IPS-20b (cell line): ENCODE results near the gene EGLN3.

ENCODE experiments used
- H3K27ac ChIP-seq: one replicate; pipeline ENCODE4 v1.5.1; 2013; ENCODE audit warnings: low read length
- H3K27me3 ChIP-seq: 2 replicates; pipeline ENCODE4 v1.6.1; 2013; ENCODE audit warnings: mild to moderate bottlenecking, low read length, inconsistent platforms; ENCODE audit not compliant: insufficient read depth
- H3K36me3 ChIP-seq: 2 replicates; pipeline ENCODE4 v1.6.1; 2013; ENCODE audit warnings: low read depth, mild to moderate bottlenecking, inconsistent platforms, low read length, moderate library complexity; ENCODE audit not compliant: insufficient read depth
- H3K4me1 ChIP-seq: 2 replicates; pipeline ENCODE4 v1.6.1; 2013; ENCODE audit warnings: mild to moderate bottlenecking, control low read depth, inconsistent platforms, low read length, moderate library complexity; ENCODE audit not compliant: insufficient read depth
- H3K4me3 ChIP-seq: 2 replicates; pipeline ENCODE4 v1.5.1; 2013; ENCODE audit warnings: mild to moderate bottlenecking, low read length, inconsistent platforms
- H3K9ac ChIP-seq: 2 replicates; pipeline ENCODE4 v1.6.1; 2013; ENCODE audit warnings: low read depth, mild to moderate bottlenecking, inconsistent platforms, low read length, moderate library complexity
- H3K9me3 ChIP-seq: 2 replicates; pipeline ENCODE4 v1.6.1; 2013; ENCODE audit warnings: mild to moderate bottlenecking, low read depth, low read length, inconsistent platforms; ENCODE audit not compliant: insufficient read depth

The EGLN3 gene

DNA sequence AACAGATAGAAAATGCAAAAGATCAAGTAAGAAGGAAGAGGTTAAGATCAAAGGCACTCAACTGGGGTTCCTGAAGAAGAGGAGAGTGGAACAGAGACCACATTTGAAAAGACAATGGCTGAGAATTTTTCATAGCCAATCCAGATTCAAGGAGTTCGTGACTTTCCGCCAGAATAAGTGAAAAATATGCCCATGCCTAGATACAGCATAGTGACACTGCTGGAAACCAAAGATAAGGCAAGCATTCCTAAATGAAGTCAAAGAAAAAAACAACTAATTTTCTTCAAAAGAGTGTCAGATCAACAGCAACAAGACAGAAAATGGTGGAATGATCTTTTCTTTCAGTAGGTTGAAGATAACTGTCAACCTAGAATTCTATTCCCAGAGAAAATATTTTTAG, 47.5 kb downstream of the EGLN3 start:
- H3K9me3 ChIP-seq, result no peaks in the 10 kb centered on the region
- no peak overlapping the region for H3K4me3 ChIP-seq
- no peaks in the 10 kb centered on the region for H3K36me3 ChIP-seq
- H3K4me1 ChIP-seq, result no peaks in the 10 kb centered on the region
- no peak overlapping the region for H3K27ac ChIP-seq
- no peaks in the 10 kb centered on the region for H3K27me3 ChIP-seq
- no peak overlapping the region for H3K9ac ChIP-seq

DNA sequence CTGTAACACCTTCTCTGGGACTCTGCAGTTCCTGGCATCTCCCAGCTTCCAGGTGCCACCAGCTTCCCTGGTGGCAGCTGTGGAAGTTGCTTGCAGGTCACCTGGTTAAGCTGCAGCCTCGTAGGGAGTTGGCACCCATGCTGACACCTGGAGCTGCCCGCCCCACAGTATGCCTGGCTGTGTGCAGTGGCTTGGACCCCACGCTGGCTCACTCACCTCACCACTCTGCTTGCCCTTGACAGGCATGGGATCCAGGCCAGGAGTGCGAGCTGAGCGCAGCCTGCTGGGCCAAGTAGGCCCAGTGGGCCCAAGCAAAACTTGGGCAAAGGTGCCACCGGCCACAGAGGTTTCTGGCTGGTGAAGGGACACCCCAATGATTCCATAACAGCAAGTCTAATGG, 48.5 kb downstream of the EGLN3 start:
- Histone ChIP-seq H3K36me3 (no peaks in the 10 kb centered on the region), H3K27me3 (no peaks in the 10 kb centered on the region), H3K27ac (no peak overlapping the region), H3K4me1 (no peaks in the 10 kb centered on the region), H3K9ac (no peak overlapping the region), H3K9me3 (no peaks in the 10 kb centered on the region), H3K4me3 (no peak overlapping the region)

DNA sequence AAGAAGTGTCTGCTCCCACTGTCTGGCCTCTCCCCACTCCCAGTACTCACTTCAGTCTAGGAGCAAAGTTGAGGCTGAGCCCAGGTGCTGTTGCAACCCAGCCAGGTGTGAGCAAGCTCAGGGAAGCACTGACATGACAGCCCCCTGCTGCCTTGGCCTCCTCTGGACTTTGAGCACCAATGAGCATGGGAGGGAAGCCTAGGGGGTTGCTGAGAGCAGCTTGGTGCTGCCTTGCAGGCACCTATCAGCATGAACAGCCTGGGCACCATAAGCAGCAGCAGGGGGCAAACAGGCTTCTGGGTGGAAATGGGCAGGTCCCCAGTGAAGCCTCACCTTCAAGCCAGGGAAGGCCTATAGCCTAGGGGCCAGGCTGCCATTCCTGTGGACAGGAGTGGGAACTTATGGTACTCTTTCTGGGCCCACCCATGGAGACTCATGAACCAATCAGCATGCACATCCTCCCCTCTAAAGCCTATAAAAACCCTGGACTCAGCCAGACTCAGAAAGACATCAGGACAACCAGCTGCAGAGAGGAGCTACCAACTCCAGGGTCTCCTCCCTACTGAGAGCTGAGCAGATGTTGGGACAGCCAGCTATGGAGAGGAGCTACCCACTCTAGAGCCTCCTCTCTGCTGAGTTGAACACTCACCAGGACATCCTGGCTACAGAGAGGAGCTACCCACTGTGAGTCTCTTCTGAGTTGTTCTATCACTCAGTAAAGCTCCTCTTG, 49.3 kb downstream of the EGLN3 start:
- Histone ChIP-seq H3K4me3 (no peak overlapping the region), H3K9ac (no peak overlapping the region), H3K9me3 (no peaks in the 10 kb centered on the region), H3K4me1 (no peaks in the 10 kb centered on the region), H3K36me3 (no peaks in the 10 kb centered on the region), H3K27ac (no peak overlapping the region), H3K27me3 (no peaks in the 10 kb centered on the region)

DNA sequence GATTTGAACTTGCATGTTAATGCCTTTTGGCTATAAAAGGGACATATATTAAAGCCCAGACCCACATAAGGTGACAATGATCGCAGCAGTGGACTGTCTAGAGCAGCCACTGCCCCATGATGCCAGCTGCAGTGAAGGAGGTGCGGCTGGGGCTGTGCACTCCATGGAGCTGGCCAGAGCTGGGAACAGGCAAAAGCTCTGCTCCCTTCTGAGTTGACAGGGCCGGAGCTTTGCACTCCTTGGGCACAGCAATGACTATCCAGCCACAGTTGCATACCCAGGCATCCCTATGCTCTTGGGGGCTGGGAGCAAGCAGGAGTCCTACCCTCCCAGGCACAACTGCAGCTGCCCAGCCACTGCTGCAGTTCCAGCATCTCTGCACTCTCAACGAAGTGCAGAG, 50.2 kb downstream of the EGLN3 start:
- Histone ChIP-seq H3K4me3 (no peak overlapping the region), H3K27me3 (no peaks in the 10 kb centered on the region), H3K27ac (no peak overlapping the region), H3K4me1 (no peaks in the 10 kb centered on the region), H3K9ac (no peak overlapping the region), H3K36me3 (no peaks in the 10 kb centered on the region), H3K9me3 (no peaks in the 10 kb centered on the region)

DNA sequence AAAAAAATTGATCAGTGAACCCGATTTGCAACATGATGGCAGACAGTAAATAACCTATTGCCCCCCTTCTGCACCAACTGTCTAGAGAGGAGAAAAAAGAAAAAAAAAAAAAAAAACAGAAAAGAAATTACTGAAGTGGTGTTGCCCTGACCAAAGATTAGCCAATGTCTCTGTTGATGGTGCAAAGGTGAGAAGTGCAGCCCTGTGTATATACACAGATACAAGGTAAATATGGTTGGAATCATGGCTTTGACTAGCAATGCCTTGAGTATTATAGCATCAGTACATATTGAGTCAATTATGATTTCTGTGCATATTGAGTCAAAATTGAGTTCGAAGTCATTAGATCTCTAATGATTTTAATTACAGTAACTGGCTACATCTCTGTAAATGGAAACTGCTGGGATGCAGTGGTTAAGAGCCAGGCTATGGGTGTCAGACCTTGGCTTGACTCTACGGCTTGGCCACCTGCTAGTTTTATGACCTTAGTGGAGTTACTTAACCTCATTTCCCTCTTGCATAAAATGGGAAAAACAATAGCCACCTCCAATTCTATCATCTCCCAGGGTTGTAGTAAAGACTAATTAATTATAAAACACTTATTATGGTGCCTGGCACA, 51.0 kb downstream of the EGLN3 start:
- Histone ChIP-seq H3K36me3 (no peaks in the 10 kb centered on the region), H3K4me1 (no peaks in the 10 kb centered on the region), H3K9ac (no peak overlapping the region), H3K27me3 (no peaks in the 10 kb centered on the region), H3K9me3 (0 out of 2 replicates have a peak, but pooled peaks cover 5% of the 10 kb centered on the region), H3K27ac (no peak overlapping the region), H3K4me3 (no peak overlapping the region)

DNA sequence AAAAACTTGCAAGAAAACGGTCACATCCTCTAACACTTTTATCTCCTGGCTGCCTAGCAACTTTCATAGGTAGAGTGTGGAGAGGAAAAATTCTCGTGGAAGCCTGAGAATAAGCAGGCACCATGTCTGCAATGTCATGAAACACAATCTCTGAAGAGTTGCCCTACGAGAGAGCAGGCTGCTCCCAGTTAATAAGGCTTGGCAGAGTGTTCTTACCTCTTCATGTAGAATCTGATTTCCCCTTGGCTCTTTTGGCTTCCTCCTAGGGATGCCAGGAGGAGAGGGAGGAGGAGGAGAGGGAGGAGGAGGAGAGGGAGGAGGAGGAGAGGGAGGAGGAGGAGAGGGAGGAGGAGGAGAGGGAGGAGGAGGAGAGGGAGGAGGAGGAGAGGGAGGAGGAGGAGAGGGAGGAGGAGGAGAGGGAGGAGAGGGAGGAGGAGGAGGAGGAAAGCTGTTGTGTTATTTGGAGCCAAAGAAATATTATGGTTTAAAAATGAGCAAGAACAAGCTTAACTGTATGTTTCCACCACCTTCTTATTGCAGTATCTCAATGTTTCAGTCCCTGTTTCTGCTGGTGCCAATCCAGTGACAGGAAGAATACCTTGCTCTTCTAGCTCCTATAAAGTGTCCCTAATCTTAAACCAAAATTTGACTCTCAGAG, 52.9 kb downstream of the EGLN3 start:
- Histone ChIP-seq H3K9me3 (peaks cover 5% of the 10 kb centered on the region; the same call in 1 of the 2 replicates), H3K9ac (no peak overlapping the region), H3K27me3 (no peaks in the 10 kb centered on the region), H3K4me3 (no peak overlapping the region), H3K36me3 (no peaks in the 10 kb centered on the region), H3K27ac (no peak overlapping the region), H3K4me1 (no peaks in the 10 kb centered on the region)

DNA sequence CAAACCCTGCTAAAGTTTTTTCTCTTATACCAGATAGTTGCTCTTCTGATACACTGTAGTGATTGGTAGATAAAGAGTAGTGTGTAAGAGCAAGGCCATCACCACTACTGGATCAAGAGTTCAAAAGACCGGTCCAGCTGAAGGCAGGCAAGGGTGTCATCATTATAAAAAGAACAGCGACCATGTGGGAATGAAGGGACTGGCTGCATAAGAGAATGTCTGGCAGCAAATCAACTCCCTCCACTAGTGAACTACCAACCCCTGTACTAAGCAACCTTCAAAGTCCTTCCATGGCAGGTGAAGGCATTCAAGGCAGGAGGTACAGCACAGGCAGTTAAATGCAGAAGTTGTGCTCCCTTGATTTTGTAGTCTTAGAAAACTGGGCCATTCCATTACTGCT, 53.5 kb downstream of the EGLN3 start:
- H3K36me3 ChIP-seq, result no peaks in the 10 kb centered on the region
- no peak overlapping the region for H3K9ac ChIP-seq
- H3K27ac ChIP-seq, result no peak overlapping the region
- no peaks in the 10 kb centered on the region for H3K27me3 ChIP-seq
- H3K4me3 ChIP-seq, result no peak overlapping the region
- peaks cover 5% of the 10 kb centered on the region; the same call in 1 of the 2 replicates for H3K9me3 ChIP-seq
- H3K4me1 ChIP-seq, result no peaks in the 10 kb centered on the region

DNA sequence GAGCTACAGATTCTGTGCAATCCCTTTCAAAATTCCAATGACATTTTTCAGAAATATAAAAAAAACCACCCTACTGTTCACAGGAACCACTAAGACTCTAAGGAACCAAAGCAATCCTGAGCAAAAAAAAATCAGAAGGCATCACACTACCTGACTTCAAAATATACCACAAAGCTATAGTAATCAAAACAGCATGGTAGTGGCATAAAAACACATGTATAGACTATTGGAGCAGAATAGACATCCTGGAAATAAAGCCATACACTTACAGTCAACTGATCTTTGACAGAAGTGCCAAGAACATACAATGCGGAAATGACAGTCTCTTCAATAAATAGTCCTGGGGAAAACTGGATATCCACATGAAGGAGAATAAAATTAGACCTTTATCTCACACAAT, 56.5 kb downstream of the EGLN3 start:
- Histone ChIP-seq H3K9me3 (peaks cover 5% of the 10 kb centered on the region; the same call in 1 of the 2 replicates), H3K4me3 (no peak overlapping the region), H3K9ac (no peak overlapping the region), H3K36me3 (no peaks in the 10 kb centered on the region), H3K27ac (no peak overlapping the region), H3K27me3 (no peaks in the 10 kb centered on the region), H3K4me1 (no peaks in the 10 kb centered on the region)

DNA sequence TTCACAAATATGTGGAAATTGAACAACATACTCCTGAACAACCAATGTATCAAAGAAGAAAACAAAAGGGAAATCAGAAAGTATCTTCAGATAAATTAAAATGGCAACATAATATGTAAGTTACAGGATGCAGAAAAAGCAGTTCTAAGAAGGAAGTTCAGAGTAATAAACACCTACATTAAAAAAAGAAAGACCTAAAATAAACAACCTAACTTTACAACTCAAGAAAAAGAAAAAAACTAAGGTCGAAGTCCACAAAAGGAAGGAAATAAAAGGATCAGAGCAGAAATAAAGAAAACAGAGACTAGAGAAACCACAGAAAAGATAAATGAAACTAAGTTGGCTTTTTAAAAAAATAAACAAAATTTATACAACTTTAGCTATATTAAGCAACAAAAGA, 59.2 kb downstream of the EGLN3 start:
- Histone ChIP-seq H3K4me3 (no peak overlapping the region), H3K9me3 (peaks cover 5% of the 10 kb centered on the region; the same call in 1 of the 2 replicates), H3K27me3 (no peaks in the 10 kb centered on the region), H3K4me1 (no peaks in the 10 kb centered on the region), H3K27ac (no peak overlapping the region), H3K9ac (no peak overlapping the region), H3K36me3 (no peaks in the 10 kb centered on the region)

DNA sequence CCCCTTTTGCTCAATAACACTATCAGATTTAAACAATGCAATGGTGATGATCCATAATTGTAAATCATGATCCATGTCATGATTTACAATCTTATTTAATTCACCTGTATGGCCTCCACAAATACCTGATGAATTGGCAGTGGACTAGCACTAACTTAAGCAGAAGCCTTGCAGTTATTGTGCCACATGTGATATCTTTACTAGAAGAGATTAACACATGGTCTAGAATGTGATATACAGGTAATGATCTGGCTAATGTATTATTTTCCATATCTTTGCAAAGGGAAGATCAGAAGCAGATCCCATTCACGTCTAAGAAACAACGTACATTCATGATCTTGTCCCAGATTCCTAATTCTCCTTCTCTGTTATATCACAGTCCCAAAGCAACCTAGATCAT, 66.0 kb downstream of the EGLN3 start:
- H3K4me3 ChIP-seq, result no peak overlapping the region
- H3K36me3 ChIP-seq, result no peaks in the 10 kb centered on the region
- no peak overlapping the region for H3K27ac ChIP-seq
- H3K9ac ChIP-seq, result no peak overlapping the region
- H3K27me3 ChIP-seq, result no peaks in the 10 kb centered on the region
- no peaks in the 10 kb centered on the region for H3K9me3 ChIP-seq
- no peaks in the 10 kb centered on the region for H3K4me1 ChIP-seq

DNA sequence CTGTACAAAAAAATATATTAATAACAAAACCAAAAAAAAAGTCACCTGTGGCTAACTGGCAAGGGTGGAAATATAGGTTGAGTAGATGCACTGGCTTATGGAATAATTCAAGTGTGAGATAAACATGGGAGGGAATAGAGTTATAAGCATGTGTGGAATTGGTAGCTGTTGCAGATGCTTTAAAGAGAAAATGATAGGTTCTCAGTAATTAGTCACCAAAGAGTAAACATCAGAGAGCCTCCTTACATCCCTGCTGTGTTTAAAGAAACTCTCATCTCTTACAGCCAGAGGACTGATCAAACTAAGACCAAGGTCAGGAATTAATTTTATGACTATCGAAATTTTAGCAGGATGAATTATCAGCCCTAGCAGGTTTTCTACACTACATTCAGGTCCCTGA, 70.5 kb downstream of the EGLN3 start:
- Histone ChIP-seq H3K9ac (no peak overlapping the region), H3K36me3 (no peaks in the 10 kb centered on the region), H3K4me3 (no peak overlapping the region), H3K4me1 (no peaks in the 10 kb centered on the region), H3K27me3 (no peaks in the 10 kb centered on the region), H3K27ac (no peak overlapping the region), H3K9me3 (peaks cover 11% of the 10 kb centered on the region)
